HG03439 (cell line): Measurements from ENCODE around the gene THSD4.

Experiments used
- ATAC-seq: cut with Tn5 transposase; IDR thresholded peaks from one replicate; pipeline ENCODE4 v1.9.1; 2021; ENCODE audit warnings: mild to moderate bottlenecking, moderate library complexity; ENCODE audit not compliant: unreplicated experiment

THSD4 gene

DNA sequence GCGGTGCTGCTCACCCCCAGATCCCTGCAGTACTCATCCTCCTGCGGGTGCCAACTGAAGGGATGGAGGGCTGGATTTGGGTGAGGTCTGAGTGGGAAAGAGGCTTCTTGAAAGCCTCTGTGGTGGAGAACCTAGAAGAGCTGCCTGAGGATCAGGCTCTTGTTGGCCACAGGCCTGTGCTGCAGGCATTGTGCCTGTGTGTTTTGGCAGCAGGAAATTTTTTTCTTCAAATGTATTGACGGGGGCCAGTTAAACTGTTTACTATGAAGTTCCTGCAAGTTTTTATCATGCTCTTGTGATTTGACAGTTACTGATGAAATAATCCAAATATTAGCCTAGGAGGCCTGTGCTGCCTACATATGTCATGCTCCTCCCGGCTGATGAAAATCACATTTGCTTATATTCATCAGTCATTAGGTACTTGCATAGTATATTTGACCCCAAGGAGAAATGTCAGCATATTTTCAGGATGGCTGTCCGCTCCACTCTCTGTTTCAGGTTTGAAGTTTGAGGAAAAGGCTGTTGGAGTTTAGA lies 103.1 kb downstream of the THSD4 start:
- ATAC-seq: no peak

DNA sequence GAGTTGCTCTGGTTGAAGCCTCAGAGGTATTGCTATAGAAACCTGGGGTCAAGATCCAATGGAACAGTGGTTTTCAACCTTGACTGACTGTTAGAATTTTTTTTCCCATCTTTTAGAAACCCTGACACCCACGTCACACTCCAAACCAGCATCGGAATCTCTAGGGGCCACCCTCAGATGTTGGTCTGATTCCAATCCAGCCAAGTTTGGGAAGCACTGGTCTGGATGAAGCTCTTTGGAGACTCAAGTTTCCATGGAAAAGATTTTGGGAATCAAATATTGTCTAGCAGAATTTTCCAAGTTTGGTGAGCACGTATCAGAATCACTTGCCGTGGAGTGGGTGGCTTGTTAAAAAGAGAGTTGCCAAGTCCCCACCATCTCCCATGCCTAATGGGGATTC lies 103.8 kb downstream of the THSD4 start:
- no peak for ATAC-seq

DNA sequence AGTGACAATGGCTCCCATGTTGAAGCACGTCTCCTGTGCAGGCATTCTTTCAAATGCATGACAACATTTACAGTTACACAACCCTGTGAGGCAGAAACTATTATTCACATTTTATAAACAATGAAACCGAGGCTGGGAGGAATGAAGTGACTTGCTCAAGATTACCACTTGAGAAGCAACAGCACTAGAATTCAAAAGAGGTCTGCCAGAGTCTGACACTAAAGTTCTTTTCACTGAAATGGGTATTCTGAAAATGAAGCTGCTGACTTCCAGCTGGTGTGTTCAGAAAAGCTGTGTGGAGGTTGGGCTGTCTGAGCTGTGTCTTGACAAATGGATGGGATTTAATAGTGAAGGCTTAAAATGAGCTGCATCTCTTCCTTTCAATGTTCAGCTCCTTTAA lies 104.4 kb downstream of the THSD4 start:
- ATAC-seq: no peak

DNA sequence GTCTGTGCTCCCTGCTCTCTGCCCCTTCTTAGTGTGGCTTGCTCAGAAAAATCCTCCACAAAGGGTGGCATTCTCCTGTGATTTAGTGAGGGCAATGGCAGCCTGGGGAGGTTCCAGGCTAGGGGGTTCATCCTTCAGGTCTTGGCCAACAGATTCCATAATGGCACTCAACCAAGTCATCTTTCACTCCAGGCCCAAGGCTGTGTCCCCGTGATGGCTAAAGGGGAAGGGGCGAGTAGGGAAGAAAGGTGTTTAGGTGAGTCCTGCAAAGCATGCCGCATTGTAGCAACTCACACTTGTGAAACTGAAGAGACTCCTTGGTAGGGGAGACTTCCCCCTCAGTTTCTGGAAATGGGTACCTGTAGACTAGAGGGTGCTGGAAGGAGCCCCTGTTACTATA lies 105.6 kb downstream of the THSD4 start:
- ATAC-seq: no peak

DNA sequence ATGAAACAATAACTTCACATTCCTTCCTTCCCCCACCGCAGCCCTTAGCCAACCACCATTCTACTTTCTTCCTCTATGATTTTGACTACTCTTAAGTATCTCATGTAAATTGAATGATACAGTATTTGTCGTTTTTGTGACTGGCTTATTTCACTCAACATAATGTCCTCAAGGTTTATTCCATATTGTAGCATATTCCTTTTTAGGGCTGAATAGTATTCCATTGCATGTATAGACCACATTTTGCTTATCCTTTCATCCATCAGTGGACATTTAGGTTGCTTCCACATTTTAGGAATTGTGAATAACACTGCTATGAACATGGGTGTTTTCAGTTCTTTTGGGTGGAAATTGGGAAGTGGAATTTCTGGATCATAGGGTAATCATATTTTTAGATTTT lies 106.1 kb downstream of the THSD4 start:
- ATAC-seq: no peak

DNA sequence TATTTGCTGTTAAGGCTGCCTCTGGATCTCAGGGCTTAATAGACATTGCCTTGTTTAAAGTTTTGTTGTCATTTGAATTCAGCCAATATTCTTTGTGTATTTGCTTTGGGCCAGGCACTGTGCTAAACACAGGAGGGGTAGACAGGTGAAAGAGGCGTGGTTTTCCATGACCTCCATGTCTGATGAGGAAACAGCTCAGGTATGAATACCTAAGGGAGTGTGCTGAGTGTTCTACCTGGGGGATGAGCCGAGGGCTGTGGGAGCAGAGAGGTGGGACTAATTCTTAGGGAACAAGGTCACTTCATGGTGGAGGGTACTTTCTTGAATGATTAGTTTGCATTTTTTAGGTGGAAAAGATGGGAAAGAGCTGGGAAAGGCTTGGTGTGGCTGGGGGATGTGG lies 108.2 kb downstream of the THSD4 start:
- ATAC-seq: no peak

DNA sequence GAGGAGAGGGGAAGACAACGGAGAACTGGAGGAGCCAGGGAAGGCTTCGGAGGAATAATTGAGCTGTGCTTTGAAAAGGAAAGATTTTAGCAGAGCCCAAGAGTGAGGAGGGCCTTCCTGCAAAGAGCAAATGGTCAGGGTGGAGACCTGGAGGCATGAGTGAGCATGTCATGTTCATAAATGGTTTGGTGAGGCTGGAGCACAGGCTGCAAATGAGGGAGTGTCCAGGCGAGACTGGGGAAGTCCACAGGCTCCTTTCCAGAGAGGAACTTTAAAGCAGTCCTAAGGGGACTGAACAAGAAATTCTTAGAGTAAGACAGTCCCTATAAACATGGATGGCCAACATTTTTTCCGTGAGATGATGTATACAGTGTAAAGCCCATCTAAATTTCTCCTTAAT lies 108.8 kb downstream of the THSD4 start:
- ATAC-seq: no peak

DNA sequence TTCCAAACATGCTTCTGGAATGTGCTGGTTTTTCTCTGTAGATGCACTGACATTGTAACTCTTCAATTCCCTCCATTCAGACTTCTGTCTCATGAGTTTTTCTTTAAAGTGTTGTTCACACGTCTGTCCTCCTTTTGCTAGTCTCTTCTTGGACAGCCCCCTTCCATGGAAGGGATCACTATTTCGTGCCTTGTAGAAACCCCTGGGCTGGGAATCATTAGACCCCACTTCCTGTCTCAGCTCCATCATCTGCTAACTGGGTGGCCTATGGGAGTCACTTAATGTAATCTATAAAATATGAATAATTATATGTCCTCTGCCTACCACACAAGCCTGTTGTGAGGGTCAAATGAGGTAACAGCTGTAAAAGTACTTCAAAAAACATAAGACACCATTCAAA lies 110.6 kb downstream of the THSD4 start:
- no peak for ATAC-seq

DNA sequence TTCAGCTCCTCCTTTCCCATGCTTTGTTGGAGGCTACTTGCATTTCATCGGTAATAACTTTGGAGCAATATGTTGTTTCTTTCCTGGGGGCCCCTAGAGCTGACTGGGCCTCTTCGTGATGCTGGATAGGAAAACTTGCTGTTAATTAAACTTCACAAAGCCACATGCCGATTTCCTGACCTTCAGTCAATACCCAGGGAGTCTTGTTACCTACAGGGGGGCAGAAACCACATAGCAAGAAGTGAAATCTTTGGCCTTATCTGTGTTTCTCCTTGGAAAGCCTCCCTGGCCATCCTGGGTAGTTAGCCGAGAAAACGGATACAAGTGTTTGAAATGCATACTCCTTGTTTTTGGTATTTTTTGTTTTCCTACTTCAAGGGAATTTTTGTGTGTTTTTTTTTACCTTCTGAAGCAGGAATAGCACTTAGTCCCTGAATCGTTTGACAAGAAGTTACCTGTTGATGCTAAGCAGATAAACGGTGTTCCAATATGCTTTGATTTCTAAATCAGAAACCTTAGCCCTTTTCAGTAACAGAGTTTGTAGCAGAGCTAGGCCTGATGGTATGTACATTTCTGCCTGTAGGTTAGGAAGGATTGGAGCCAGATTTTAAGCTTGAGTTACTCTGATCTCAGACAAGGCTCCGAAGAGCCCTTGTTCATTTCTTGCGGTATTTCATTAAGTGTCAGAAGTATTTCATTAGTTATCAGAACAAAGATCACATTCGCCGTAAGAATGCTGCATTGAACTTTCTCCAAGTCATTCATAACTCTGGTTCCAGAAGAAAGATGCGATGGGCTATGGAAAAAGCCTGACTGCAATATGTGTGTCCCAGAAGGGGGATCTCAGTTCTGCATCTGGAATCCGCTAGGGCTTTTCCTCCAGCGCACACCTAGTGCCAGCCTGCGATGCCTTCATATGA lies 111.5 kb downstream of the THSD4 start:
- ATAC-seq: no peak

DNA sequence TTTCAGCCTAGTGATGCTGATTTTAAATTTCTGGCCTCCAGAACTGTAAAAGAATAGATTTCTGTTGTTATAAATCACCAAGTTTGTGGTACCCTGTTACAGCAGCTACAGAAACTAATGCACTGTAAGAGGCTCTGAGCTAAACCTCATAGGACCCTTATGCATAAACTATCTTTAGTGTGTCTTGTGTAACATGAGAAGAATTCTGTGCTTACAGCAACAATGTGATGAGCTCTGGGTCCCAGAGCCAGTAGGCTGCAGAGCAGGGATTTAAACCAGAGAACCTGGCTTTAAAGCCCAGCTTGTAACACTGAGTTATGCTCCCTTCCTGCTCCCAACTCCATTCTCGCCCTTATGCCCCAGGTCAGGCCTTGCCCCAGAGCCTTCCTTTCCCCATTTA lies 113.1 kb downstream of the THSD4 start:
- no peak for ATAC-seq

DNA sequence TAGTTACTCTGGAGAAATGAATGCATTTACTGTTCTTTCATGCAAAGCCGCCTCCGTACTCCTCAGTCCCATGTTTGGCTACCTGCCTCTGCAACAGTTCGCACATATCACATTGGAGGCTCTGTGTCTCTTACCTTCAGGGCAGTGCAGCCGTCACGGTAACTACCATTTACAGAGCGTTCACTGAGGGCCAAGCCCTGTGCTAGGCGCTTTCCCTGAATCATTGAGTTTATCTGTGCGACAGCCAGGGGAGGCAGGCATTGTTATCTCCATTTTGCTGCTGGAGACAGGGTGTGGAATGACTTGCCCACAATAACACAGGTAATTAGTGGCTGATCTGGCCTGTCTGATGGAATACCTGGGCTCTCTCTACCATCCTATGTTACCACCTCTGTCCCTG lies 115.0 kb downstream of the THSD4 start:
- ATAC-seq: no peak

DNA sequence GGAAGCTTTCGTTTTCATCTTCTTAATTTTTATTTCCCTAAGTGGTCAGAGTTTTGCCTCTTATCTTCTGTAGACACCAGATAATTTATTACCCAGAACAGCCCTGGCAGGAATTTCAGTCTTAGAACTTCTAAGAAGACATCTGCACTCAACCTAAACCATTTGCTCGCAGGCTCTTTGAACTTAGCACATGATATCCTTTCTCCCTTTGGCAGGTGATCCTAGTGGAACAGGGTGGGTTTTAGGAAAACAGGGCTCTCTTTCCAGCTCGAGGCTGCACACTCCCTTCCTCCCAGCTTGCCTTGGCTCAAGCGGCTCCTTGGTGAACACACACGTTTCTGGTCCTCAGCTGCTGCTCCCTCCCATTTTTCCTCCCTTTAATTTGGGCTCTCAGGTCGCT lies 116.5 kb downstream of the THSD4 start:
- ATAC-seq: no peak

DNA sequence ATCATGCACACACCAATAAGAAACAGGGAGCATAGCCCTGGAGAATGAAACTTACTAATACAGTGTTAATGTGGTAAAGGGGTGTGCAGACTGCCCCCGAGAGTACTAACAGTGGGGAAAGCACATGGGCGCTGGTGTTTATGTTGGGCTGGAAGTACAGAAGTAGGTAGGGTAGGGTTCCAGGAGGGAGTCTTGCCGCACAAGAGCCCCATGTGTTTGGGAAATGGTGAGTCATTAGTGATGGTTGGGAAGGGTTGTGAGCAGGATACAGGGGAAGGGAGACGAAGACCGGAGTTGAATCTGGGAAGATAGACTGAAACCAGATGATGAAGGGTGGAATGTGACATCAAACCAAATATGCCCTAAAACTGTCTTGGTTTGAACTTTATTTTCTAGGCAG lies 117.1 kb downstream of the THSD4 start:
- no peak for ATAC-seq

DNA sequence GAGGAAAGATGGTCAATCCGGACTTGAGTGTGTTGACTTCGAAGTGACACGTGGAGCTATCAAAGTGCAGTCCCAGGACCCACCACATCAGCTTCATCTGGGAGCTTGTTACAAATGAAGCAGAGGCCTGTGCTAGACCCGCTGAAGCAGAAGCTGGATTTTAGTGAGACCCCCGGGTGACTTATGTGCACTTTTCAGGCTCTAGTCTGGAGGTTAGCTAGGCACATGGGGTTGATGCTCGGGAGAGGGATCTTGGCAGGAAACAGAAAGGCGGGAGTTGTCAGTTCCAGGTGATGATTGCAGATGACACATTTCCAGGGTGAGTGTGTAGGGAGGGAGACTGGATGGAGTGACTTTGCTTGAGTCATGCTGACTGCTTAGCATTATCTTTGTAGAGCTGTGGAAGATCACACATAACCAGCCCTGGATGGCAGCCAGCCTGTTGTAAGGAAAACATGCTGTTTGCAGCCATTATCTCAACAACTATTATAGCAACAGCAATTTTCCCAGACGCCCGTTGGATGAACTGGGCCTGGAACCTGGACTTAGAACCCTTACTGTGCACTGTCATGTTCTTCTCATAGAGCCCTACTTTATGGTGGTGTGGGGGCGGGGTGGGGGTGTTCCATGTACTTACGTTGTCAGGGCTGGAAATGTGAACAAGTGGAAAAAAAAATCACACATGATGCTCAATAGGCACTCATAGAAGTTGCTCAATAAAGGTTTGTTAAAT lies 122.4 kb downstream of the THSD4 start:
- ATAC-seq: no peak

DNA sequence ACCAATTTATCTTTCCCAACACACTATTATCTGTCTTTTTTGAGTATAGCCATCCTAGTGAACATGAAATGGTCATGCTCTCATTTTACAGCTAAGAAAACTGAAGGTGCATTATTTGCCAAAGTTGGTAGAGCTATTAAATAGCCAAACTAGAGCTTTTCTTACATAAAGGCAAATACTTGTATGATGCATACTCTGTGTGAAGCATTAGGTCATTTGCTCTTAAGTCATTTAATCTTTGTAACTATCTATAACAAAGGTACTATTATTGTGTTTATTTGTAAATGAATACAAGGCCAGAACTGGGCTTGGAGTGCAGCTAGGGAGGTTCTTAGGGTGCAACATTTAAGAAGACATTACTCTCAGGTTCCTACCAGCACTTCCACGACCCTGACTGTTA lies 123.7 kb downstream of the THSD4 start:
- no peak for ATAC-seq

DNA sequence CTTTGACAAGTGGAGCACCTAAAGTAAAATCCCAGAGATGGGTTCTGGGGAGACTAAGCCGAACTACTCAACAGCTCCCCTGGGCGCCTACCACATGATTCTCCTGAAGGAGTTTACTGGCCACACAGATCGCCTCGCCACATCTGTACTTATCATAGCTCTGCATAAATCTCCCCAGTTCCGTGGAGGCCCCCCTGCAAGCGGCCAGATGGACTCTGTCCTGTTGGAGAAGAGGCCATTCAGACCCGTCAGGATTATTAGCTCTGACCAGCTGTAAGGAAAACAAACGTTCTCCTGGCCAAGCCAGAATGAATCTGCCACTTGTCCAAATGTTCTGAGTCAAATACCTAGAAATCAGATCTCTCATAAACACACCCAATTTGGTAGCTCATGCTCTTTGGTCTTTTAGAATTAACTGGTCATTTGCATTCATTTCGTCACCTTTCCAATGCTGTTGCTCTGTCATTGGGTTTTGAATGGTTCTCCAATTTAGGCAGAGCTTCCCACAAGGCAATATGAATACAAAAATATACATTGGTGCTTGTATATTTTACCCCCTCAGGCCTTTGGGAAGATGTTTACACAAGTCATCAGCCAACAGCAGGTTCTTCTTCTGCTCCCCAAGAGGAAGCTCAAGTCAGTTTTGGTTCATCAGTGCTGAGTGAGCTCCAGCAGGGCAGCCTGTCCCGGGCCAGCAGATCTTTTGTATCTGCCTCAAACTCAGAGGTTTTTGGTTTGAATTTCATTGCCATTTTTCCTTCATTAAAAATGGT lies 124.5 kb downstream of the THSD4 start:
- ATAC-seq: no peak

DNA sequence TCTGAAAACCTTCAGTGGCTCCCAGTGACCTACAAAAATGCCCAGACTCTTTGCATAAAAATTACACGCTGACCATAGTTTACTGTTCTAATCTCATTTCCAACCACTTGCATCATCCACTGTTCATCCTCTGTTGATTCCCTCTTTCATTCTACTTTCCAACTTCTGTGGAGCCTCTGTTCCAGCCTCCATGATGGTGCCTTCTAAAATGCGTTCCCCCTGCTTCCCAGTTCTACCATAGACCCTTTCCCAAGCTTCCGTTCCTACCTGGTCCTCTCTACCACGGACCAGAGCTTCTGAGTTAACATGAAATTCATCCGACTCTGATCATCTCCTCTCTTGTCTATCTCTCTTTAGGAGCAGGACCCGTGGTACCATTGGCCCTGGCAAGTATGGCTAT lies 127.0 kb downstream of the THSD4 start:
- ATAC-seq: no peak

DNA sequence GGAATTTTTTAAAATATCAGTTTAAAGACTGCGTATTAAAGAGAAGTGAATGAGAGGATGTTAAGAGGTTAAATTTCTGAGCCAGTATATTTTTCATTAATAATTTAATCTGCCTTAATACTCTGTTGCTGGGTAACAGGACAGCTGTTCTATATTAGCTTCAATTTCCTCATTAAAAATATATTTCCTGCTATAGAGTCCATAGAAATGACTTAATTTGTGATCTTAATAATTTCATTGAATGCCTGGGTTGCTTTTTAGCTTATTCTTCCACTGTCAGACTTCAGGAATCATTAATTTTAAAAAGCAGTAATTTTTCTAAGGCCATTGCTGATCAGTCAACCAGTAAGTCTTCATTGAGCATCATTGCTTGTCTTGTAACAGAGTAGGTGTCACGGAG lies 129.0 kb downstream of the THSD4 start:
- no peak for ATAC-seq

DNA sequence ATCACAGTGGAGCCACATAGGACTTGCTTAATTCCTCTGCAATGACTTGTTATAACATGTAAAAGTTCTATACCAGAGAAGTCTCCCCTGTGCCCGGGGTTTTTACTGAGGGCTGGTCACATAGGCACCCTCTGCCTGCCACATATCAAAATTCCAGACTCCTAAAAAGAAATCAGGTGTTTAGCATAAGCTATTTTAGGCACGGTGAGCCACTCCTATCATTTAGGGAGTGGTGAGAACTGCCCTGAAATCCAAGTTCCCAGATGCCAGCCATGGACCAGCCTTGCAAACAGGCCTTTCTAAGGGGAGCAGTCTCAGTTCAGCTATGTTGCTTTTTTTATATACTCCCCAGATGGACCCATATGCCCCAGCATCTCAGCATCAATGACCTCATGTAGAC lies 130.3 kb downstream of the THSD4 start:
- ATAC-seq: no peak

DNA sequence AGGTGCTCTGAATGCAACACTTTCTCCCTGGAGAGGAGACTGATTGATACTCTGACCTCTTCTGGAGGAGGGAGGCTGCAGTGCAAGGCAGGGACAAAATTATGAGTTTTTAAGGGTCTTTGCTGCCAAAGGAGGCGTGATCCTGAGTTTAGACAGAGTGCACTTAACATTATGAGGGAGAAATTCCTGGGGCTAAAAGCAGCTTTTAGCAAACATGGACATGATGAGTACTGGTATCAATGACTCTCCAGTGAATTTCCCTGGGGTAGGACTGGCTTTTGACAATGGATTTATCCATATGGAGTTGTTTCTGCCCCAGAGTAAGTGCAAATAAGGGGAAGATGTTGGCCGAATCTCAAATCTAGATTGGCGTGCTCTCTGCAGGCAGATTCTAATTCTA lies 133.1 kb downstream of the THSD4 start:
- ATAC-seq: no peak

DNA sequence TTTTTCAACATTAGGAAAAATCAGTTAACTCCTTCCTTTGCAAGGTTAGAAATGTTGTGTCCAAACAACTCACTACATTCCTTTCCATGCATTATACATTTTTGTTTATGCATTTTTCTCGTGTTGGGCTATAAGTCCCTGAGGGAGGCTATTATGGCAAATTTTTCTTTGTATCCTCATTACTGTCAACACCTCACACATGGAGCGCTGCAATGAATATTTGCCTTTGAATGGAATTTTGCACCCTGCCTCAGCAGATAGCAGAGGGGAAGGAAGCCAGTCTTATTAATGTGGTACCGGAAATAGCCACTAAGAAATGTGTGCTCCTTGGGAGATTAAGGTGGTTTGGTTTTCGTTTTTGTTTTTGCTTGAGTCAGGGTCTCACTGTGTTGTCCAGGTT lies 134.7 kb downstream of the THSD4 start:
- no peak for ATAC-seq
